Inflammatory macrophage (primary cell): ENCODE measurements around the gene ZP1.

Source experiments
- DNase-seq, 2 donors: peaks; one replicate each; pipeline ENCODE4 v3.0.0-alpha.2; 2020 to 2022

The ZP1 gene

DNA sequence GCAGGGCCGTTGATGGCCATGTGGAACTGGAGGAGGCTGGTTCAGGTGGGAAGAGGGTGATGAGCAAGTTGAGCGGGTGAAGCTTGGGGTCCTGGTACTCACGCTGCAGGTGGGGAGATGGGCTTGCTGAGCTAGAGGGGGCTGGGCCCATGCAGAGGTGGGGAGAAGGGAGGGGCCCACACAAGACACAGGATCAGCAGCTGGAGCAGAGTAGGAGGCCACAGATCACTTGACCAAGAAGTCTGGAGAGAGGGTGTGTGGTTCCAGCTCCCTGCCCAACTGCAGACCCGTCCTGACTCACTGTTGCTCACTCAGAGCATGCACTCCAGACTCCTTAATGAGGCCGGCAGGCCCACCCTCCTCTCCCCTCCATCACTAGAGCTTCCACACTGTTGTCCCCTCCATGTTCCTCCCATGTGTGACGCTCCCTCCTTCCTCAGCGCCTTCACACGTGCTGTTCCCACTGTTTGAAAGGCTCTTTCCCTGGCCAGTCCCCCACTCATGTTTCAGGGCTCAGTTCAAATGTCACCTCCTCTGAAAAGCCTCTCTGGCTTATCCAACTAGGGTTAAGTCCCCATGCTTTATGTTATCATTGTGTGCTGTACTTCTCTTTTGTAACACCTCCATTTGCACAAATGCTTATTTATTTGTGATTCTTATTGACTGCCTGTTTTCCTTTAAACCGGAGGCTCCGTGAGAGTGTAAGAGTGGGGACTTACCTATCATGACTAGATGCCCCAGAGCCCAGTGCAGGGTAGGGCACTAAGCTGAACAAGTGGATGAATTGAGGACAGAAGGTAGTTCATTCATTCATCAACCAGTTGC lies 23.1 kb upstream of the ZP1 start:
- no peak for DNase-seq

GRCh38 chr11:60844870-60845221 lies 22.5 kb upstream of the ZP1 start:
- no peak for DNase-seq

- DNase-seq, result no peak
These were observed 22.0 kb upstream of the ZP1 start for GRCh38 chr11:60845338-60845737.

- DNase-seq, result no peak
These were observed 20.1 kb upstream of the ZP1 start for GRCh38 chr11:60847281-60847680.

- DNase-seq, result no peak
These were observed 19.4 kb upstream of the ZP1 start for GRCh38 chr11:60847896-60848295.

- no peak for DNase-seq
These were observed 18.6 kb upstream of the ZP1 start for GRCh38 chr11:60848714-60849151.

GRCh38 chr11:60849641-60850520 lies 17.5 kb upstream of the ZP1 start:
- DNase-seq, result no peak

DNA sequence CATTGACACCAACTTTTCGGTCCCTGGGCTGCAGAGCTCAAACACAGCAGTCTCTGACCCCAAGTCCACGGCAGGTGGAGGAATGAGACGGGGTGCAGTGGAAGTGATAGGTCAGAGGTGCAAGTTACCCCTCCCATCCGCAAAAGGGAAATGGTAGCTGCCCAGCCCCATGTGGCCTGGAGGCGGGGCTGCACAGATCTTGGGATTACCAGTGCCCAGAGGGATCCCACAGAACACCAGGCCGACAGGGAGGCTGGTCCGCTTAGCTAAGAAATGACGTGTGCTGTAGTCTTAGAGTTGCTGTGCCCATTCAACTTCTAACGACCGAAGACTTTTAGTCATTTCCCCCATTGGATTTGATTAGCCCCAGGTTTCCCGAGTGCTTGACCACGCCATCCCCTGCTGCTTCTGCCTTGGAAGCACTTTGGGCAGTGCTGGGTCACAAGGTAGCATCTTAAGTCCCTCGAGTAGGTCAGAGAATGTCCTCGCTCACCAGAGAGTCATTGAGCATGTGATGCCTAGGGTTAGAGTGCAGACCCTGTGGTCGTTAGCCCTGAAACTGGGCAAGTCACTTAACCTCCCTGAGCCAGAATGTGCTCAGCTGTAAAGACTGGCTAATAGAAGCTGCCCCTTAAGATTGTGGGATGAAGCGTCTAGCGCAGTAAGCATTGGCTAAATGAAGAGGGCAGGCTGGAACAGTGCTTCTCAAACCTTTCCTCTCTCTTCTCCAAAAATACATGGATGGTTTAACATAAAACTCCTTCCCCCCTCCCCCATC lies 15.8 kb upstream of the ZP1 start:
- no peak for DNase-seq

- DNase-seq, result no peak
These were observed 15.0 kb upstream of the ZP1 start for GRCh38 chr11:60852117-60852981.

DNA sequence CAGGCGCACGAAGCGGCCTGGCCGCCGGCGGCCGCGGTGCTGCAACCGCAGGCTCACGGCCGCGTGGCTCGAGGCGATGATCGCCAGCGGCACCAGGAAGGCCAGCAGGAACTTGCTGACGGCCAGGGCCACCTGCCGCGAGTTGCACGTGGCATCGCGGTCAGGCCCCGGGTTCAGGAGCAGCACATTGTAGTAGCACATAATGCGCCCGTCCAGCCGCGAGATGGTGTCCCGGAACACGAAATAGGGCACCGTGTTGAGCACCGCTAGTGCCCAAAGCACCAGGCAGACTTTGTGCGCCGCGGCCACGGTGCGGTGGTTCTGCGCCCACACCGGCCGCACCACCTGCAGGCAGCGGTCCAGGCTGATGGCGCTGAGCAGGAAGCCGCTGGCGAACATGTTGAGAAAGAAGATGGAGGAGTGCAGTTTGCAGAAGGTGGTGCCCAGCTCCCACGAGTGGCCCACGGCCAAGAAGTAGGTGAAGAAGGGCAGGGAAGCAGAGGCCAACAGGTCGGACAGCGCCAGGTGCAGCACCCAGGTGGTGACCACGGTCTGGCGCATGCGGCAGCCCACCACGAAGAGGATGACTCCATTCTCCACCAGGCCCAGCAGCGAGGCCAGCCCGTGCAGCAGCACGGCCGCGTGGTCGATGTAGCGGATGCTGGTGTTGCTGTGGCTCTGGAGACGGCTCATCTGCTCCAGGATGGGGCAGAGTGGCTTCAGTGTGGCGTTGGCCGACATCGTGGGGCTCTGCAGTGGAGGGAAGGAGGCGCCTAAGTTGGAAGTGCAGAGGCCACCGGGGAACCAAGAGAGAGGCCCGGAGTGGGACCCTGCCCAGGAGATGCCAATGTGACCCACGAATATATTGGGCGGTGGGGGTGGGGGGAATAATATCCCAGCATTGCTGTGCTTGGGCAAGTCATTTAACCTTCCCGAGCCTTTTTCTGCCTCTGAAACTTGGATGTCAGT lies 14.1 kb upstream of the ZP1 start:
- no peak for DNase-seq

GRCh38 chr11:60854140-60854846 lies 13.0 kb upstream of the ZP1 start:
- no peak for DNase-seq

DNA sequence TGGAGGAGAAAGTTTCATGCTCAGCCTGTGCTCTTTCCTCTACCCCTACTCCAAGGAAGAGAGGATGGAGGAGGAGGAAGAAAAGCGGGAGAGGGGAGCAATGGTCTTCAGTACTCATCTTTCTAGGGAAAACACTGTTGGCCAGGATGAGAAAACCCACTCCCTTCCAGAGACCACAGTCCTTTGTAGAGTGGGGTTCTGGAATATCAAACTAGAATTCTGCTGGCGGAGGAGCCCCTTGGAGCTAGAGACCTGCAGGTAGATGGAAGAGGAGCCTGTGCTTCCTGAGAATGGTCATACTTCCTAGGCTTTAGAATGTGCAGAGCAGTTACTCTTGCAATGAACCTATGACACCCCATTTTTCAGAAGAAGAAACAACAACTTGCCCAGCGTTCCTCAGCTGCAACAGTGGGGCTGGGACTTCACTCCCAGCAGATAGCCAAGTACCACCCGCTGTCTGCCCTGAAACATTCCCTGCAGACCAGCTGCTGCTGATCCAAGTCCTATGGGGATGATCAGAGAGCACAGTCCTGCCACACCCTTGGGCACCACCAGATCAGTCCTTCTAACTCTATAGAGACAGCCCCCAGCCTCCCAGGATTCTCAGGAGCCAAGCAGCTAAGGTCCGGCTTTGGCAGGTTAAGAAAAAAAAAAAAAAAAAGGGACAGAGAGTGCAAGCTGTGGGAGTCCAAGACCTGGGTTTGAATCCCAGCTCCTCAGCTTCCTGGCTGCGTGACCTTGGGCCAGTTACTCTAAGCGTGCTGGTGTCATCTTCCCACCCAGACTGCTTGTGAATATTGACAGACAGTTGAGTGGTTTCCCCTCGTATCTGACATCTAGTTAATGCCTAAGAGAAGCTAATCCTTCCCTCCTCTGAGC lies 12.3 kb upstream of the ZP1 start:
- no peak for DNase-seq

DNA sequence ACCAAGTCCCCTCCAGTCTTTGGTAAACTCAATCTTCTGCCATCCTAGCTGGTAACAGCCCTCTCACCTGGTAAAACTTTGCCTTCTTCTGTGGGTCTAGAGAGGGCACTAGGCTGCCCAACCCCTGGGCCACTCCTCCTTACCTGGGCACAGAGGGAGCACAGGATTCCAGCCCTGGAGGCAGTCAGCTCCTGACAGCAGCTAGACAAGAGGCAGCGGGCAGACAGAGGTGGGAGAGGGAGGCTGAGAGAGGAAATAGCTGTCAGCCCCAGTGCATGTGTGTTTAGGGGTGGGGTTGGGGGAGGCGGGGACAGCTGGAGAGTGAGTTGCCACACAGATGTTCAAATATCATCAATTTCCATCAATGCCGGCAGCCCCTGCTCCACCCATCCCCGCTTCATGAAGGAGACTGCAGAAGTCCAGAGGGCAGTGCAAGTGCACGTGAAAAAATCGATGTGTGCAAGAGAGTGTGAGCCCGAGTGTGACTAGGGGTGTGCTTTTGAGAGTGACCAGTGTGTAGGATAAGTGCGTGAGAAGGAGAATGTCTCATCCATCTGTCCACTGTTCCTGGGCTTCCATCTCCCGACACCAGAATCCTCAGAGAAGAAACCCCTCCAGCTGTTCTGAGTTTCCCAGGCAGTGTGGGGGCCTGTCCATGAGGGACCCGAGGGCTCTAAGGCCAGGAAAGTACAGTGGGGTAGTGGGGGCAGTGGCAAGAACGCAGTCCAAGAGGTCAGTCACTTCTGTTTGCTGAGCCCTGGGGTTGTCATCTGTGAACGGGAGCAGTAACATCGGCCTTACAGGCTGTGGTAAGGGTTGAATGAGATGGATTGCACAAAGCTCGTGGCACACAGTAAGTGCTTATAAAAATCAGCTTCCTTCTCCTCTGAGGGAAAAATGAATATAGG lies 11.4 kb upstream of the ZP1 start, which contains the start of gene PTGDR2:
Gene PTGDR2, minus strand, starts transcription at position 225 of the 908 bp plus-strand sequence. CDS start 2,228 bp downstream, outside the sequence.
- no peak for DNase-seq

DNA sequence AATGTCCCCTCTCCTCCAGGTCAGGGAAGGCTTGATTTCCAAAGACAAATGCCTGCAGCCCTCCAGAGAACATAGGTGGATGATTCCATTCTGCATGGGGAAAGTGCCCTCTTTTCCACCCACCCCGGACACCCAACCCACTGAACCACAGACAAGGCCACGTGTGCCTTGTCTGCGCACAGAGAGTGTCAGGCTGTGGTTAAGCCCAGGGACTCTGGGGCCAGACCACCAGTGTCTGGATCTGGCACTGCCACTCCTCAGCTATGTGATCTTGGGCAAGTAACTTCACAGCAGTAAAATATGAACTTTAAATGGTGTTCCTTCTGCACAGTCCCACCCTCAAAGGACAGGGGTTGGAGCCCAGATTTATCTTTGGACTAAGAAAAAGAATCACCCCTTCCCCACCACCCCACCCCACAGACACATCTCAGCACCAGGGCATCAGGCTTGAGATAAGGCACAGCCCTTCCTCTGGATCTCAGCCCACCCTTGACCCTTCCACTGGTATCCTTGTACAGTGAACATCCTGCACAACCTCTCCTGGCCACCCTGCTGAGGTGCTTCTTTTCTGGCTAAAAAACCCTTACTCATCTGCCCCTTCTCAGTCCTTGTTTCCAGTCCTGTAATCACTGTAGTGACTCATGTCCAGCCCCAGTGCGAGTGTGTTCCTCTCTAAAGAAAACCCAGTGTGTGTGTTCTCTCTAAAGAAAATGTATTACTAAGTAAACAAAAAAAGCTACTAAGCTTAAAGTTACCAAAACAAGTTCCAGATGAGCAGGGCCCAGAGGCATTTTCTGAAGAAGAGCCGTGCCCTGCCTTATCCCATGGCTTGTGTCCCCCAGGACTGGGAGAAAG lies 9.7 kb upstream of the ZP1 start:
- DNase-seq, result peak in 1 of 2 donors; percentile 32

DNA sequence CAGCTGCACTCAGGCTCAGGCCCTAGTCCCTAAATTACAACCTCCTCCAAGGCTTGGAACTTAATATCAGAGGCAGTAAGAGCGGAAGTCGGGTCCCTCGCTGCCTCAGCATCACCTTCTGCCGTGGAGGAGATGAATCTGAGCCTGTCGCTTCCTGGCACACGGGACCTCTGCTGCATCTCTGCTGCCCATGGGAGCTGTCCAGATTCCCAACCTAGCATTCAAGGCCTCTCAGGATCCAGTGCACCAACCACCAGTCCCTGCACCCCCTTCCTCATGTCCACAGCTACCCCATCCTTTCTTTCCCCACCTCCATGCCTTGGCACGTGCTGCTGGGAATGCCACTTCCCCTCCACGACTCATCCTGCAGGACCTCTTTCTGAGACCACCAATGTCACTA lies 9.1 kb upstream of the ZP1 start:
- no peak for DNase-seq

DNA sequence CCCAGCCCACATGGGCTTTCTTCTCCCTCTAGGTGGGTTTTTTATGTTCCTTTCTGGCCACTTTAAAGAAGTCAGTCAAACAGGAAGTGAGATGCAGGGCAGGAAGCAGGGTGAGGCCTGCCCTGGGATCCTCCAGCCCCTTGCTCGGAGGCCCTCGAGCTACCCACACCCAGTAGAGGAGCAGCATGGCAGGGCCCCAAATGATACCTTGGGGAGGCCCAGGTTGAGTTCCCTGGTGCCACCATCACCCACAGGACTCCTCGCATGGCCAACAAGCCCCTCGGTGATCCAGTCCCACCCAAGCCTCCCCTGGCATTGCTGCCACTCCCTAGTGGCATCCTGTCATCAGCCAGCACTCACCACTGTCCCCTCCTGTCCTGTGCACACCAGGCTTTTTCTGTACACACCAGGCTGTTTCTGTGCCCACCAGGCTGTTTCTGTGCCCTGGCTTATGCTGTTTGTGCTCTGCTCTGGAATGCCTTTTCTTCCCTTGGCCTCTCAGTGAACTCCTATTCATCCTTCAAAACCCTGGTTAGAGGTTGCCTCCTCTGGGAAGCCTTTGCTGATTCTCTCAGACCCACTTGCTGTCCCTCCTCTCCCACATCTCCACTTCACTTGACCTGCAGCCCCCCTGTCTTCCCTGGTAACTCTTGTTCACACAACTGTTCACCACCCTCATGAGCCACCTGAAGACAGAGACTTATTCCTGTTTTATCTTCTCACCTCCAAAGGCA lies 8.4 kb upstream of the ZP1 start:
- DNase-seq, result no peak
